ENCODE data around the gene TSPAN15. TPM values are rescaled to one million over a fixed set of nuclear protein-coding genes. Genes with fewer than 3 reads are reported as not detected.
A peak's percentile ranks its signal among the peaks of the same experiment; 100 is the strongest.

The TSPAN15 gene
- total RNA-seq, 4 donors from 2014 or later: 97.7 to 152 (median 148) TPM

- Histone ChIP-seq H3K4me3 (no peak overlapping the region), H3K36me3 (no peaks in the 10 kb centered on the region), H3K9me3 (peaks cover 0 to 9% of the 10 kb centered on the region in 2 donors), H3K4me1 (peaks cover 10 to 33% (median 21%) of the 10 kb centered on the region in 4 donors), H3K27ac (peak overlapping the region; percentile 12 to 79 (median 75)), H3K27me3 (no peaks in the 10 kb centered on the region)
- 78% methylated on average over 4 of the region's 4 CpGs; no CpG with 5 or more reads in 1 of the 2 donors for WGBS, 2 donors (ENCODE audit: low coverage in 1 of 2)
- no peak for TF ChIP-seq POLR2A (IDR thresholded peaks at IDR 0.05)
- TF ChIP-seq POLR2AphosphoS5 (IDR thresholded peaks at IDR 0.05): no peak
- no peak for TF ChIP-seq CTCF (IDR thresholded peaks at IDR 0.05)
- TF ChIP-seq EP300 (IDR thresholded peaks at IDR 0.05; ENCODE audit: low read depth): no peak
- intact Hi-C loops (cut with DNase I; ENCODE audit: low total_unique reads) (loop anchor here (5.0 kb wide), 1 partner anchor 74 kb away; the partner anchor contains the start of gene TACR2), in situ Hi-C loops (cut with MboI; ENCODE audit: low pct_ligation_motif_present in 1 of 4, low pct_unique_long_range_greater_than_20kb in 1 of 4, low sequenced_read_pairs in 3 of 4) (no loop called here)
- no peak for DNase-seq
Observed at GRCh38 chr10:69491611-69492010, 40.3 kb downstream of the TSPAN15 start.

GRCh38 chr10:69492091-69492745, 41.0 kb downstream of the TSPAN15 start:
- Histone ChIP-seq H3K4me3 (no peak overlapping the region), H3K4me1 (peaks cover 5 to 28% (median 15%) of the 10 kb centered on the region in 4 donors), H3K9me3 (peaks cover 0 to 9% of the 10 kb centered on the region in 2 donors), H3K36me3 (no peaks in the 10 kb centered on the region), H3K27ac (peak overlapping the region; percentile 63 to 79 (median 75)), H3K27me3 (no peaks in the 10 kb centered on the region)
- TF ChIP-seq EP300 (IDR thresholded peaks at IDR 0.05; ENCODE audit: low read depth): no peak
- TF ChIP-seq POLR2AphosphoS5 (IDR thresholded peaks at IDR 0.05): peak in 1 of 3 donors; percentile 8
- no peak for TF ChIP-seq POLR2A (IDR thresholded peaks at IDR 0.05)
- no peak for TF ChIP-seq CTCF (IDR thresholded peaks at IDR 0.05)
- no peak for DNase-seq
- in situ Hi-C loops (cut with MboI; ENCODE audit: low pct_ligation_motif_present in 1 of 4, low pct_unique_long_range_greater_than_20kb in 1 of 4, low sequenced_read_pairs in 3 of 4) (no loop called here), intact Hi-C loops (cut with DNase I; ENCODE audit: low total_unique reads) (loop anchor here (5.0 kb wide), 1 partner anchor 75 kb away; the partner anchor contains the start of gene TACR2)
- 68% methylated on average over 13 of the region's 13 CpGs; no CpG with 5 or more reads in 1 of the 2 donors for WGBS, 2 donors (ENCODE audit: low coverage in 1 of 2)

- H3K27me3 ChIP-seq: no peaks in the 10 kb centered on the region
- H3K4me3 ChIP-seq: no peak overlapping the region
- peaks cover 0 to 9% of the 10 kb centered on the region in 2 donors for H3K9me3 ChIP-seq
- H3K36me3 ChIP-seq: no peaks in the 10 kb centered on the region
- 69 to 80% methylated on average over 1 to 12 of the region's 12 CpGs for WGBS, 2 donors (ENCODE audit: low coverage in 1 of 2)
- H3K4me1 ChIP-seq: peaks cover 5 to 25% (median 15%) of the 10 kb centered on the region in 4 donors
- no peak for DNase-seq
- intact Hi-C loops (cut with DNase I; ENCODE audit: low total_unique reads): loop anchor here (5.0 kb wide), 1 partner anchor 76 kb away; the partner anchor contains the start of gene TACR2
- TF ChIP-seq POLR2A (IDR thresholded peaks at IDR 0.05) (no peak), EP300 (IDR thresholded peaks at IDR 0.05; ENCODE audit: low read depth) (no peak), POLR2AphosphoS5 (IDR thresholded peaks at IDR 0.05) (peak in 2 of 3 donors; percentile 11 to 53)
- peak overlapping the region; percentile 63 to 79 (median 75) for H3K27ac ChIP-seq
- in situ Hi-C loops (cut with MboI; ENCODE audit: low pct_ligation_motif_present in 1 of 4, low pct_unique_long_range_greater_than_20kb in 1 of 4, low sequenced_read_pairs in 3 of 4): no loop called here
Observed at GRCh38 chr10:69492746-69493462, 41.6 kb downstream of the TSPAN15 start.

- H3K4me1 ChIP-seq: peaks cover 5 to 29% (median 16%) of the 10 kb centered on the region in 4 donors
- TF ChIP-seq POLR2A (IDR thresholded peaks at IDR 0.05) (no peak), POLR2AphosphoS5 (IDR thresholded peaks at IDR 0.05) (no peak), CTCF (IDR thresholded peaks at IDR 0.05) (no peak), EP300 (IDR thresholded peaks at IDR 0.05; ENCODE audit: low read depth) (no peak)
- no peaks in the 10 kb centered on the region for H3K27me3 ChIP-seq
- no peak for DNase-seq
- no peak overlapping the region for H3K4me3 ChIP-seq
- H3K9me3 ChIP-seq: no peaks in the 10 kb centered on the region
- peak overlapping the region; percentile 53 to 79 (median 75) for H3K27ac ChIP-seq
- intact Hi-C loops (cut with DNase I; ENCODE audit: low total_unique reads): loop anchor here (5.0 kb wide), 1 partner anchor 78 kb away; the partner anchor contains the start of gene TACR2
- WGBS, 2 donors (ENCODE audit: low coverage in 1 of 2): 84 to 93% methylated on average over 3 to 30 of the region's 30 CpGs
- in situ Hi-C loops (cut with MboI; ENCODE audit: low pct_ligation_motif_present in 1 of 4, low pct_unique_long_range_greater_than_20kb in 1 of 4, low sequenced_read_pairs in 3 of 4): no loop called here
- no peaks in the 10 kb centered on the region for H3K36me3 ChIP-seq
Observed at GRCh38 chr10:69494626-69495558, 43.6 kb downstream of the TSPAN15 start.
